Right ventricle myocardium superior (tissue), 1 donor: ENCODE data around the gene HOXB6. TPM values are rescaled to one million over a fixed set of nuclear protein-coding genes. Genes with fewer than 3 reads are reported as not detected.

Source experiments
- ATAC-seq: fragments of 200-7000 bp; cut with Tn5 transposase; one replicate; pipeline ENCODE4 v1.9.1; 2020; ENCODE audit warnings: mild to moderate bottlenecking; ENCODE audit not compliant: poor library complexity
- DNase-seq: peaks from one replicate; pipeline ENCODE4 v3.0.0-alpha.2; 2020
- intact Hi-C: fragments of 100-400 bp; cut with DNase I; formaldehyde crosslinking; loops from one replicate; pipeline ENCODE4 v1.11.2; 2022
- total RNA-seq: library from RNA; stranded (reverse); fragmentation: NEBNext Ultra II Directional; extraction: Animal tissue kit (Norgen Biotek cat#: 25700); gene quantifications from one replicate; pipeline ENCODE4 v1.2.1, GENCODE V29; 2021
- donor health status: DM: no; HTN: yes; CAD: no; lungs with severe emphysema.

The HOXB6 gene
- total RNA-seq, 1 donor from 2014 or later = 0.78 TPM

GRCh38 chr17:48564188-48565021 lies 40.4 kb downstream of the HOXB6 start:
- DNase-seq (peak; percentile 40), ATAC-seq (peak; percentile 31)
- intact Hi-C loops = no loop called here

GRCh38 chr17:48563867-48564187 lies 41.0 kb downstream of the HOXB6 start:
- DNase-seq (no peak), ATAC-seq (no peak)
- intact Hi-C loops = no loop called here

GRCh38 chr17:48563385-48563838 lies 41.4 kb downstream of the HOXB6 start:
- DNase-seq = no peak
- intact Hi-C loops = no loop called here
- no peak for ATAC-seq

- intact Hi-C loops = no loop called here
- ATAC-seq = no peak
Observed at GRCh38 chr17:48562934-48563333, 41.9 kb downstream of the HOXB6 start.

GRCh38 chr17:48561884-48562810 lies 42.6 kb downstream of the HOXB6 start:
- intact Hi-C loops = no loop called here
- ATAC-seq = no peak
- peak; percentile 17 for DNase-seq

More at GRCh38 chr17:48562934-48563333, 41.9 kb downstream of the HOXB6 start:
- no peak for DNase-seq

GRCh38 chr17:48559840-48560817 lies 44.7 kb downstream of the HOXB6 start:
- intact Hi-C loops = no loop called here
- DNase-seq = peak; percentile 20
- ATAC-seq = no peak

GRCh38 chr17:48559122-48559839 lies 45.5 kb downstream of the HOXB6 start:
- ATAC-seq (no peak), DNase-seq (no peak)
- intact Hi-C loops = no loop called here

GRCh38 chr17:48558831-48559121 lies 46.0 kb downstream of the HOXB6 start:
- DNase-seq (no peak), ATAC-seq (no peak)
- intact Hi-C loops = no loop called here

GRCh38 chr17:48558057-48558830 lies 46.5 kb downstream of the HOXB6 start:
- no peak for ATAC-seq
- no peak for DNase-seq
- intact Hi-C loops = no loop called here

GRCh38 chr17:48556576-48557401 lies 48.0 kb downstream of the HOXB6 start:
- no peak for ATAC-seq
- intact Hi-C loops = no loop called here
- no peak for DNase-seq

- DNase-seq = no peak
- intact Hi-C loops = no loop called here
- ATAC-seq = no peak
Observed at GRCh38 chr17:48556229-48556575, 48.6 kb downstream of the HOXB6 start.

GRCh38 chr17:48555258-48556228 lies 49.2 kb downstream of the HOXB6 start:
- DNase-seq (no peak), ATAC-seq (peak; percentile 49)
- intact Hi-C loops = no loop called here

GRCh38 chr17:48554412-48555257 lies 50.2 kb downstream of the HOXB6 start:
- intact Hi-C loops = no loop called here
- no peak for ATAC-seq
- DNase-seq = no peak

GRCh38 chr17:48553826-48554225 lies 51.0 kb downstream of the HOXB6 start:
- intact Hi-C loops = no loop called here
- ATAC-seq (no peak), DNase-seq (no peak)

- ATAC-seq (no peak), DNase-seq (no peak)
- intact Hi-C loops = no loop called here
Observed at GRCh38 chr17:48553190-48553547, 51.6 kb downstream of the HOXB6 start.
